Activated T-cell treated with anti-CD3 and anti-CD28 coated beads, Interleukin-2, amount 50 U/mL, for 24 hours (primary cell): ENCODE results near the gene EXTL1.

Experiments used
- DNase-seq: peaks from one replicate; pipeline ENCODE4 v3.0.0-alpha.2; 2020
- H3K27ac Mint-ChIP-seq: 2 replicates; pipeline ENCODE4 v1.8.0; 2020; ENCODE audit warnings: mild to moderate bottlenecking, mixed read lengths
- H3K27me3 Mint-ChIP-seq: 2 replicates; pipeline ENCODE4 v1.8.0; 2020; ENCODE audit warnings: mixed read lengths
- H3K36me3 Mint-ChIP-seq: 2 replicates; pipeline ENCODE4 v1.8.0; 2020; ENCODE audit warnings: low read depth, mixed read lengths
- H3K4me1 Mint-ChIP-seq: 2 replicates; pipeline ENCODE4 v1.8.0; 2020; ENCODE audit warnings: low read depth, mixed read lengths
- H3K4me3 Mint-ChIP-seq: 2 replicates; pipeline ENCODE4 v1.8.0; 2020; ENCODE audit warnings: mild to moderate bottlenecking, moderate library complexity, mixed read lengths
- H3K9me3 Mint-ChIP-seq: 2 replicates; pipeline ENCODE4 v1.8.0; 2020; ENCODE audit warnings: mixed read lengths

EXTL1 gene

DNA sequence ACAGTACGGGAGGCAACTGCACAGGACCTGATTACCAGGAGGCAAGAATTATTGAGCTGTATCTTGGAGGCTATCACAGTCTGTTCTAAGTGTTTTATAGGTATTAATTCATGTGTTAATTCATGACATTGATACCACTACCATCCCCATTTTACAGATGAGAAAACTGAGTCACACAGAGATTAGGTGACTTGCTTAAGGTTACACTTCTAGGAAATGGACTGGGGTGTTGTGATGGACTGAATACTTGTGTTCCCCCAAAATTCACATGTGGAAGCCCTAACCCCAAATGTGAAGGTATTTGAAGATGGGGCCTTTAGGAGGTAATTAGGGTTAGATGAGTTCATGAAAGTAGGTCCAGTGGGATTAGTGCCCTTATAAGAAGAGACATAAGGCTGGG, 55.9 kb downstream of the EXTL1 start:
- Mint-ChIP-seq H3K27ac (no peak overlapping the region), H3K4me1 (peaks cover 3% of the 10 kb centered on the region), H3K9me3 (no peaks in the 10 kb centered on the region), H3K36me3 (no peaks in the 10 kb centered on the region), H3K4me3 (no peak overlapping the region), H3K27me3 (peaks cover 16% of the 10 kb centered on the region)
- no peak for DNase-seq

GRCh38 chr1:26078286-26079177, 57.0 kb downstream of the EXTL1 start:
- no peaks in the 10 kb centered on the region for H3K9me3 Mint-ChIP-seq
- H3K27ac Mint-ChIP-seq = no peak overlapping the region
- no peaks in the 10 kb centered on the region for H3K36me3 Mint-ChIP-seq
- H3K4me1 Mint-ChIP-seq = peaks cover 3% of the 10 kb centered on the region
- H3K27me3 Mint-ChIP-seq = peaks cover 15% of the 10 kb centered on the region
- no peak overlapping the region for H3K4me3 Mint-ChIP-seq
- no peak for DNase-seq

GRCh38 chr1:26079178-26079563, 57.6 kb downstream of the EXTL1 start:
- H3K27me3 Mint-ChIP-seq = peaks cover 16% of the 10 kb centered on the region
- no peak overlapping the region for H3K4me3 Mint-ChIP-seq
- no peaks in the 10 kb centered on the region for H3K36me3 Mint-ChIP-seq
- DNase-seq = no peak
- no peaks in the 10 kb centered on the region for H3K9me3 Mint-ChIP-seq
- peaks cover 3% of the 10 kb centered on the region for H3K4me1 Mint-ChIP-seq
- no peak overlapping the region for H3K27ac Mint-ChIP-seq

GRCh38 chr1:26079960-26080814, 58.6 kb downstream of the EXTL1 start:
- DNase-seq = no peak
- peaks cover 23% of the 10 kb centered on the region for H3K27me3 Mint-ChIP-seq
- H3K27ac Mint-ChIP-seq = no peak overlapping the region
- no peaks in the 10 kb centered on the region for H3K36me3 Mint-ChIP-seq
- H3K9me3 Mint-ChIP-seq = no peaks in the 10 kb centered on the region
- peaks cover 3% of the 10 kb centered on the region for H3K4me1 Mint-ChIP-seq
- H3K4me3 Mint-ChIP-seq = no peak overlapping the region

DNA sequence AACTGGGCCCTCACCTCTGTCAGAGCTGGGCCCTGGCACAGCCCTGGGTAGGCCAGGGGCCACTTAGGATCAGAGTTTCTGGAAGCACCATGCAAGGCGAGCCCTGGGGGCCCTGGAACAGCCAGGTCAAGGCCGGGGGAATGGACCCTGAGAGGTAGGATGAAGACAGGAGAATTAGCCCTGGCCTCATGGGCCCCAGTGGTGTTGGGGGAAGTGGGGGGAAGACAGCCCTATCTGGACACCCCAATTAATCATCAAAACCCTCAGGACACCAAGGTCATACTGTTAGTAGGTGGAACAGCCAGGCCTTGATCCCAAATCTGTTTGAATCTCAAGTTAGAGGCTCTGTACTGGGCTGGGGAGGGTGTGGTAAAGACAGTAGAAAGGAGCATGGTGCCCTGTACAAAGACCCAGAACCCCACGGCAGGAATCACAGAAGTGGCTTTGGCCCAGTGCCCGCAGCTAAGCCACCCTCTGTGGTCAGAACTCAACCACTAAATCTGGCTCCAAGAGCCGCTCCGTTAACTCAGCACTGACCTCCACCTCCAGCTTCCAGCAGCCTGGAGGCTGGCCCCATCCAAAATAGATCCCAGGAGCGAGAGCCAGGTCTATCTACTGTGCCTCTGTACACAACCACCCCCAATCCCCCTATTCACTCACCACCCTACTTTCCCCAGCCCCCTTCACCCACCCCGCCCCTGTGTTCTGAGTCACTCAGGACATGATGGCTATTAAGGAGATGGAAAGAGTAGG, 59.9 kb downstream of the EXTL1 start:
- Mint-ChIP-seq H3K4me3 (no peak overlapping the region), H3K27ac (no peak overlapping the region), H3K9me3 (no peaks in the 10 kb centered on the region), H3K36me3 (no peaks in the 10 kb centered on the region), H3K4me1 (no peaks in the 10 kb centered on the region), H3K27me3 (peaks cover 27% of the 10 kb centered on the region)
- no peak for DNase-seq

GRCh38 chr1:26082020-26082350, 60.4 kb downstream of the EXTL1 start:
- Mint-ChIP-seq H3K9me3 (no peaks in the 10 kb centered on the region), H3K4me1 (no peaks in the 10 kb centered on the region), H3K36me3 (no peaks in the 10 kb centered on the region), H3K27me3 (peaks cover 27% of the 10 kb centered on the region), H3K4me3 (no peak overlapping the region), H3K27ac (no peak overlapping the region)
- DNase-seq = no peak

- Mint-ChIP-seq H3K27ac (no peak overlapping the region), H3K9me3 (no peaks in the 10 kb centered on the region), H3K27me3 (peaks cover 23% of the 10 kb centered on the region), H3K4me3 (no peak overlapping the region), H3K36me3 (no peaks in the 10 kb centered on the region), H3K4me1 (no peaks in the 10 kb centered on the region)
- no peak for DNase-seq
Measured at GRCh38 chr1:26083208-26083607, 61.6 kb downstream of the EXTL1 start.

DNA sequence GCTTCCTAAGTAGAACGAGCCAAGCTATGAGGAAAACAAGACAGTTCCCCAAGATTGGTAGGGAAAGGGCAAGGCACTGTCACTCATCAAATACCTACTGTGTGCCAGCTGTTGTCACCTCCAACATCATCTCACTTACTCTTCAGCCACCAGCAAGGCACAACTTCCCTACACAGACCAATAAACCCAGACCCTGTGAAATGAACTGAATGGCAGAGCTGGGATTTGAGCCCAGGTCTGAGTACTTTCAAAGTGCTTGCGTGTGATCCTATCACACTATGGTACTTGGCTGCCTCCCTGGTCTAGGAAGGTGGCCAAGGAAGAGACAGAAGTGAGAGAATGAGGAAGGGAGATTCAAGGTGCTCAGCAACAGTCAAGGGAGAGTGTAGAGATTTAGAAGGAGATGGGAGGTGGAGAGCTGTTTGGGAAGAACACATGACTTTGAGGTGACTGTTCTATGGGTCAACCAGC, 62.6 kb downstream of the EXTL1 start:
- no peaks in the 10 kb centered on the region for H3K9me3 Mint-ChIP-seq
- DNase-seq = no peak
- H3K27ac Mint-ChIP-seq = no peak overlapping the region
- peaks cover 28% of the 10 kb centered on the region for H3K27me3 Mint-ChIP-seq
- no peaks in the 10 kb centered on the region for H3K36me3 Mint-ChIP-seq
- no peaks in the 10 kb centered on the region for H3K4me1 Mint-ChIP-seq
- H3K4me3 Mint-ChIP-seq = no peak overlapping the region

- no peaks in the 10 kb centered on the region for H3K9me3 Mint-ChIP-seq
- DNase-seq = no peak
- H3K27me3 Mint-ChIP-seq = peaks cover 28% of the 10 kb centered on the region
- H3K27ac Mint-ChIP-seq = no peak overlapping the region
- H3K36me3 Mint-ChIP-seq = no peaks in the 10 kb centered on the region
- H3K4me1 Mint-ChIP-seq = no peaks in the 10 kb centered on the region
- no peak overlapping the region for H3K4me3 Mint-ChIP-seq
Measured at GRCh38 chr1:26084844-26085243, 63.3 kb downstream of the EXTL1 start.
